Activated CD8-positive, alpha-beta memory T cell treated with anti-CD3 and anti-CD28 coated beads, Interleukin-2, amount 50 U/mL, for 24 hours (primary cell): ENCODE results near the gene ZNF528.

Experiments
- DNase-seq: peaks from one replicate; pipeline ENCODE4 v3.0.0-alpha.2; 2020; ENCODE audit errors: extremely low read depth

ZNF528 gene

DNA sequence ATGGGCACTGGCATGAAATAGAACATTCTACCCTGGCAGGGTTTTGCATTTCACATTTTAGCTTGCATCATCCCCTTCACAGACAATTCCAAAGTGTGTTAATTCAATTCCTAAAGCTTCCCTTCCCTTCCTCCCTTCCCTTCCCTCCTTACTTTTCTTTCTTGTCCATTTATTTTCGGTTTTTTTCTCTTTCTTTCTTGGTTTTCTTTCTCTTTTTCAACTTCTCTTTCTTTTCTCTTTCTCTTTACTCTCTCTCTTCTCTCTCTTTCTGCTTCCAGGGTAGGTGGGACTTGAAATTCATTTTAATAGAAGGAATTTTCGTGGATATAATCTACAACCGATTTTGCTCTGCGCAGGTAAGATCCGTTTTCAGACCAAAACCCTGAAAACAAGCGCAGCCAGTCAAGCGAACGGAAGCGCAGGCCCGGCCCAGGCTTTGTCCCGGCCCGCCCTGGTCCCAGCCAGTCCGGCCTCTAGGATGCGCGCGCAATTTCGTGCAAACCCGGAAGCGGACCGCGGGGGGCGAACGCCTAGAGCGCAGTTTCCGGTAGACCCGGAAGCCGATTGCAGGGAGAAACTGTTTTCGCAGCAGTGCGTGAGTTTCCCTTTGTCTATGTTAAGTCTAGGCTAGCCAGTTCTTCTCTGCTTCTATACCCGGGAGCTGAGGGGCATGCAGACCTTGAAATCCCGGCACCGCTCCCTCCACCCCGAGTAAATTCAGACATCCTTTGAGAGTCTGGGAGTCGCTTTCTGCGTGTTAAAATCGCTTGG is at the start of gene ZNF528:
Gene ZNF528 (plus strand): TSS at position 540 of the 771 bp plus-strand sequence. CDS start 4,165 bp downstream, outside the sequence.
- DNase-seq: peak; percentile 90

GRCh38 chr19:52351512-52351911 is 46.1 kb upstream of the ZNF528 start:
- no peak for DNase-seq

DNA sequence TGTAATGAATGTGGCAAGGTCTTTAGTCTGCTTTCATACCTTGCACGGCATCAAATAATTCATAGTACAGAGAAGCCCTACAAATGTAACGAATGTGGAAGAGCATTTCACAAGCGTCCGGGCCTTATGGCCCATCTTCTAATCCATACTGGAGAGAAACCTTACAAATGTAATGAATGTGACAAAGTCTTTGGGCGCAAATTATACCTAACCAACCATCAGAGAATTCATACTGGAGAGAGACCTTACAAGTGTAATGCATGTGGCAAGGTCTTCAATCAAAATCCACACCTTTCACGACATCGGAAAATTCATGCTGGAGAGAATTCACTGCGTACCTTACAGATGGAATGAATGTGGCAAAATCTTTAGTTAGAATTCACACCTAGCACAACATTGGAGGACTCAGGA is 31.2 kb upstream of the ZNF528 start:
- DNase-seq: no peak

GRCh38 chr19:52369559-52370340 is 27.9 kb upstream of the ZNF528 start, which contains the start of gene ZNF880:
Gene ZNF880, plus strand, starts transcription at chr19:52369923. Its CDS starts 43 bp downstream, at chr19:52369966.
- DNase-seq: peak; percentile 84

GRCh38 chr19:52370341-52370710 is 27.3 kb upstream of the ZNF528 start:
- DNase-seq: no peak

- no peak for DNase-seq
Observed at GRCh38 chr19:52391135-52391534, 6.5 kb upstream of the ZNF528 start.

GRCh38 chr19:52398081-52398441 is 412 bp downstream of the ZNF528 start:
- no peak for DNase-seq

DNA sequence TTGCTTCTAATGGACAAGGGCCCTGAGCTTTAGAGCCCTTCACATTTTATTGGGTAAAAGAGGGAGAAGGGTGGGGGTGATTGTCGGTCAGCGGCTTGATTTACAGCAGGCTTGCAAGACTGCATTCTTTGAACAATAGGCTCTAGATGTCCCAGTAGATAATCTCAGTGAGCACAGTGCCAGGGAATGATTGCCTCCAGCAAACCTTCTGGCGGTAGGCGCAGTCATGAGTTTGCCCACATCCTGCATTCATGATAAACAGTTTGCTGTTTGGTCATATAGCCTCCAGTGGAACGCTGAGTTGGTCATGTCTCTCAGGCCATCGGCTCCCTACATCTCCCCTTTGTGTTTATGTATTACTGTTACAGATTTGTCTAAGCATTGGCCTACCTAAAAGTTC is 12.6 kb downstream of the ZNF528 start:
- no peak for DNase-seq

GRCh38 chr19:52415711-52416110 is 18.1 kb downstream of the ZNF528 start:
- DNase-seq: no peak

DNA sequence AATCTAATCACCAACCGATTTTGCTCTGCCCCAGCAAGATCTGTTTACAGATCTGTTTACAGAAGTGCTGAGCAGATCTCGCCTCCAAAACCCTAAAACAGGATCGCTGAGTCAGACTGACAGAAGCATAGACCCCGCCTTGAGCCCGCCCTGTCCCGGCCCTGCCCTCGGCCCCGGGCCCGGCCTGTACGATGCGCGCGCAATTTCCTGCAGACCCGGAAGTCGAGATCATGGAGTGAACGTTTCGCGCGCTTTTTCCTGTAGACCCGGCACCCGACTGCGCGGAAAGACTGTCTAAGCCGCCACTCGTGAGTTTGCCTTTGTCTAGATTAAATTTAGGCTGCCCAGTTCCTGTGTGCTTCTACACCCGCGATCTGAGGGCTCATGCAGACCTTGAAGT is 31.3 kb downstream of the ZNF528 start, which contains the start of gene ZNF534:
Gene ZNF534 (plus strand): TSS at position 212 of the 400 bp plus-strand sequence. CDS start 2,327 bp downstream, outside the sequence.
- DNase-seq: no peak

DNA sequence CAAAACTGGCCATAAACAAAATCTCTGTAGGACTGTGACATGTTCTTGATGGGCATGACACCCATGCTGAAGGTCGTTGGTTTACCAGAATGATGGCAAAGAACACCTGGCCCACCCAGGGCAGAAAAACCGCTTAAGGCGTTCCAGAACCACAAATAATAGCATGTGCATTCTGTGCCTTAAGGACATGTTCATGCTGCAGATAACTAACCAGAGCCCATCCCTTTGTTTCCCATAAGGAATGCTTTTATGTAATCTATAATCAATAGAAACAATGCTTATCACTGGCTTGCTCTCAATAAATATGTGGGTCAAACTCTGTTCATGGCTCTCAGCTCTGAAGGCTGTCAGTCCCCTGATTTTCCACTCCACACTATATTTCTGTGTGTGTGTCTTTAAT is 44.5 kb downstream of the ZNF528 start:
- no peak for DNase-seq

GRCh38 chr19:52444506-52444905 is 46.9 kb downstream of the ZNF528 start:
- DNase-seq: no peak

DNA sequence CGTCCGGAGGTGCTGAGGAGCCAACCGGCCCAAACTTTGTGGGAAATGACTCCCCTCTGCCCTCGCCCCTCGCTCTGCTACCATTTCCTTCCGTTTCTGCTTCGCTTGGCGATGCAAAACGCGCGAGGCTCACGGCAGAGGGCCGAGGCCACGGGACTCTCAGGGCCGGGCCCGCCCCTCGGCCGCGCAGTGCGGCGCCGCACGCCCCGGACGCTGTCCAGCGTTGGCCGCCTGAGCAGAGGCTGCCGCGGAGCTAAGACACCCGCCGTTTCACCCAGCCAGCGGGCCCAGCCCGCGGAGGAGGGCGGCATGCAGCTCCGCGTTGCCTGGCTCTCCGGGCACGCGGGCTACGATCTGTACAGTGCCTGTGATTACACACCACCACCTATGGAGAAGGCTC is 53.6 kb downstream of the ZNF528 start:
- DNase-seq: no peak

DNA sequence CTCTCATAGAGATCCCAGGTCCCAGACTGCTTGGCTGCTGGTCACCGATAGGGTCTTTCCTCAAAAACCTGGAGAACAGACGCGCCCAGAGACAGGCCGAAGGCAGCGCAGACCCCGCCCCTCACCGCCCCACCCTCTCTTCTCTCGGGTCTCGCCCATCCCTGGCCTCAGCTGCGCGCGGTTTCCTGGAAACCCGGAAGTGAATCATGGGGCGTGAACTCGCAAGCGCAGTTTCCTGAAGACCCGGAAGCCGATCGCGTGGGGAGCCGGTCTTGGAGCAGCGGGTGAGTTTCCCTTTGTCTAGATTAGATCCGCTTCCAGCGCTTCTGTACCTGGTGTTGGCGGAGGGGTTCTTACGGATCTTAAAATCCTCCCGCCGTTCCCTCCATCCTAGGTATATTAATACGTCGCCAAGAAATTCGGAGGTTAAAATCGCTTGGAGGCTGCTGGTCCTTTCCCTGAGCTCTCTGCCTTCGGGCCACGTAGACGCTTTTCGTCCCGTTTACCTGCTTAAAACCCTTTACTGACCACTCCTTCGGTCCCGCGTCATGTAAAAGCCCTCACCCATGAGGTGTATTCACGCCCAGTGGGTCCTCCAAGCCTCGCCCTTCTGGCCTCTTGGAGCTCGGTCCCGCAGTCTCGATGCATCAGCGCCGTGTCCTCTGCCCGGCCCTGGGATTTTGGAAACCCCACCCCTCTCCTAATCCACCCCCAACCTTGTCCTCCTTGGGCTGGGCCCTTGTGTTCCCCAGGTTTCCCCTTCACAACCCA is 55.9 kb downstream of the ZNF528 start, which contains the start of gene ZNF578:
Gene ZNF578 (plus strand): TSS at position 230 of the 771 bp plus-strand sequence. CDS start 48,293 bp downstream, outside the sequence.
- DNase-seq: peak; percentile 33

DNA sequence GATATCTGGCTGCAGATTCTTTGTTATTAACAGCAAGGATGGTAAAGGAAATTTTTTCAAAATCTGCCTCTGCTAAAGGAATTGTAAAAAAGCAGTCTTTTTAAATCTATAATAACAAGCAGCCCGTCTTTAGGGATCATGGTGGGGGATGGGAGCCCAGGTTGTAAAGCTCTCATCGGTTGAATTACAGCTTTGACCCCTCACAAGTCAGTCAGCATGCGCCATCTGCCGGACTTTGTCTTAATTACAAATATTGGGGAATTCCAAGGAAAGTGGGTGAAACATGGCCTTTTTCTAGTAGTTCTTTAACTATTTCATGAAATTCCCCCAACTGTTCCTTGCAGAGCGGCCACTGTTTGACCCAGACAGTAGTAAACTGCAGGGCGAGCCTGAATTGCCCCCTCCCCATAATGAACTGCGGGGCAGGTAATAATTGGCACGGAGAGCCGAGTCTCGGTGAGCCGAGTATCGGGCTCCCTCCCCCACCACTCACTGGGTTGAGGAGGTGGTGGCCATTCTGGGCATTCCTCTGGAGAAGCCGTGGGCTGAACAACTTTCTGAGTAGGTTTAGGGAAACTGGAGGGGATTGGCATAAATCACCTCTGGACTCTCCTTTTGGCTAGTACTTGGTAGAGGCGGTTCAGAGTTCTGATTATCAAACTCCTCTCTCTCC is 67.3 kb downstream of the ZNF528 start:
- no peak for DNase-seq
